Activated naive CD8-positive, alpha-beta T cell treated with anti-CD3 and anti-CD28 coated beads, Interleukin-2, amount 50 U/mL, for 24 hours (primary cell): ENCODE data around the gene MEGF10.
"Not testable (repeated sequence)": the region's sequence is repeated elsewhere in the genome, so short reads cannot be mapped to it uniquely, and the experiment has no call there.

Source experiments
- ATAC-seq: fragments of 150-1000 bp; cut with Tn5 transposase; one replicate; pipeline ENCODE4 v1.10.0; 2021
- DNase-seq: peaks from one replicate; pipeline ENCODE4 v3.0.0; 2021
- H3K27ac Mint-ChIP-seq: one replicate; pipeline ENCODE4 v1.8.0; 2021; ENCODE audit warnings: mild to moderate bottlenecking, mixed read lengths
- H3K27me3 Mint-ChIP-seq: one replicate; pipeline ENCODE4 v1.8.0; 2021; ENCODE audit warnings: mixed read lengths
- H3K36me3 Mint-ChIP-seq: one replicate; pipeline ENCODE4 v1.8.0; 2021; ENCODE audit warnings: low read depth, mixed read lengths
- H3K4me1 Mint-ChIP-seq: one replicate; pipeline ENCODE4 v1.8.0; 2021; ENCODE audit warnings: mixed read lengths
- H3K4me3 Mint-ChIP-seq: one replicate; pipeline ENCODE4 v1.8.0; 2021; ENCODE audit warnings: mild to moderate bottlenecking, moderate library complexity, mixed read lengths
- H3K9me3 Mint-ChIP-seq: one replicate; pipeline ENCODE4 v1.8.0; 2021; ENCODE audit warnings: mixed read lengths

MEGF10 gene

GRCh38 chr5:127292030-127292735, 1.6 kb downstream of the MEGF10 start:
- DNase-seq (no peak), ATAC-seq (no peak)
- no peak overlapping the region for H3K27ac Mint-ChIP-seq
- H3K27me3 Mint-ChIP-seq = peaks cover 56% of the 10 kb centered on the region
- H3K4me1 Mint-ChIP-seq = peaks cover 5% of the 10 kb centered on the region
- H3K36me3 Mint-ChIP-seq = no peaks in the 10 kb centered on the region
- H3K4me3 Mint-ChIP-seq = no peak overlapping the region
- H3K9me3 Mint-ChIP-seq = peaks cover 5% of the 10 kb centered on the region

- Mint-ChIP-seq H3K4me1 (peaks cover 5% of the 10 kb centered on the region), H3K4me3 (no peak overlapping the region), H3K9me3 (peaks cover 5% of the 10 kb centered on the region), H3K27ac (no peak overlapping the region), H3K27me3 (peaks cover 60% of the 10 kb centered on the region), H3K36me3 (no peaks in the 10 kb centered on the region)
- DNase-seq = no peak
- ATAC-seq = no peak
These were observed 2.8 kb downstream of the MEGF10 start for GRCh38 chr5:127293373-127293772.

GRCh38 chr5:127294829-127295228, 4.2 kb downstream of the MEGF10 start:
- H3K27me3 Mint-ChIP-seq = peaks cover 46% of the 10 kb centered on the region

GRCh38 chr5:127295454-127295853, 4.9 kb downstream of the MEGF10 start:
- ATAC-seq (no peak), DNase-seq (no peak)
- H3K36me3 Mint-ChIP-seq = no peaks in the 10 kb centered on the region
- H3K27me3 Mint-ChIP-seq = peaks cover 40% of the 10 kb centered on the region
- no peak overlapping the region for H3K27ac Mint-ChIP-seq
- H3K4me3 Mint-ChIP-seq = no peak overlapping the region
- peaks cover 2% of the 10 kb centered on the region for H3K4me1 Mint-ChIP-seq
- no peaks in the 10 kb centered on the region for H3K9me3 Mint-ChIP-seq

More at GRCh38 chr5:127294829-127295228, 4.2 kb downstream of the MEGF10 start:
- H3K9me3 Mint-ChIP-seq = no peaks in the 10 kb centered on the region
- H3K27ac Mint-ChIP-seq = no peak overlapping the region
- DNase-seq = no peak
- H3K4me3 Mint-ChIP-seq = no peak overlapping the region
- no peak for ATAC-seq
- H3K4me1 Mint-ChIP-seq = peaks cover 5% of the 10 kb centered on the region
- H3K36me3 Mint-ChIP-seq = no peaks in the 10 kb centered on the region

- no peak for ATAC-seq
- H3K4me3 Mint-ChIP-seq = no peak overlapping the region
- H3K27me3 Mint-ChIP-seq = peaks cover 32% of the 10 kb centered on the region
- H3K9me3 Mint-ChIP-seq = no peaks in the 10 kb centered on the region
- H3K27ac Mint-ChIP-seq = no peak overlapping the region
- no peak for DNase-seq
- H3K36me3 Mint-ChIP-seq = no peaks in the 10 kb centered on the region
- H3K4me1 Mint-ChIP-seq = peaks cover 2% of the 10 kb centered on the region
These were observed 5.7 kb downstream of the MEGF10 start for GRCh38 chr5:127296321-127296720.

GRCh38 chr5:127296894-127297293, 6.3 kb downstream of the MEGF10 start:
- not testable (repeated sequence) for DNase-seq, H3K4me3 Mint-ChIP-seq, H3K4me1 Mint-ChIP-seq, H3K27ac Mint-ChIP-seq, ATAC-seq, H3K36me3 Mint-ChIP-seq, H3K9me3 Mint-ChIP-seq
- peaks cover 27% of the 10 kb centered on the region for H3K27me3 Mint-ChIP-seq

- Mint-ChIP-seq H3K36me3 (no peaks in the 10 kb centered on the region), H3K4me1 (peaks cover 2% of the 10 kb centered on the region), H3K27me3 (peaks cover 21% of the 10 kb centered on the region), H3K4me3 (no peak overlapping the region), H3K27ac (no peak overlapping the region), H3K9me3 (no peaks in the 10 kb centered on the region)
- ATAC-seq (no peak), DNase-seq (no peak)
These were observed 6.9 kb downstream of the MEGF10 start for GRCh38 chr5:127297348-127298035.

- Mint-ChIP-seq H3K27me3 (peaks cover 20% of the 10 kb centered on the region), H3K27ac (no peak overlapping the region), H3K4me1 (peaks cover 2% of the 10 kb centered on the region), H3K9me3 (no peaks in the 10 kb centered on the region), H3K36me3 (no peaks in the 10 kb centered on the region), H3K4me3 (no peak overlapping the region)
- DNase-seq (no peak), ATAC-seq (no peak)
These were observed 7.4 kb downstream of the MEGF10 start for GRCh38 chr5:127298036-127298429.

- ATAC-seq (no peak), DNase-seq (no peak)
- H3K27ac Mint-ChIP-seq = no peak overlapping the region
These were observed 8.1 kb downstream of the MEGF10 start for GRCh38 chr5:127298656-127299055.

GRCh38 chr5:127299678-127300077, 9.1 kb downstream of the MEGF10 start:
- no peak overlapping the region for H3K27ac Mint-ChIP-seq
- no peak for ATAC-seq
- no peak overlapping the region for H3K4me3 Mint-ChIP-seq
- H3K4me1 Mint-ChIP-seq = peaks cover 2% of the 10 kb centered on the region
- DNase-seq = no peak
- H3K27me3 Mint-ChIP-seq = peaks cover 10% of the 10 kb centered on the region
- H3K36me3 Mint-ChIP-seq = no peaks in the 10 kb centered on the region
- no peaks in the 10 kb centered on the region for H3K9me3 Mint-ChIP-seq

More at GRCh38 chr5:127298656-127299055, 8.1 kb downstream of the MEGF10 start:
- Mint-ChIP-seq H3K9me3 (no peaks in the 10 kb centered on the region), H3K27me3 (peaks cover 14% of the 10 kb centered on the region), H3K4me3 (no peak overlapping the region), H3K4me1 (peaks cover 2% of the 10 kb centered on the region), H3K36me3 (no peaks in the 10 kb centered on the region)

- no peak for ATAC-seq
- no peak for DNase-seq
- Mint-ChIP-seq H3K4me1 (no peaks in the 10 kb centered on the region), H3K27ac (no peak overlapping the region), H3K9me3 (no peaks in the 10 kb centered on the region), H3K4me3 (no peak overlapping the region), H3K27me3 (peaks cover 5% of the 10 kb centered on the region), H3K36me3 (no peaks in the 10 kb centered on the region)
These were observed 11.9 kb downstream of the MEGF10 start for GRCh38 chr5:127302509-127302908.

- Mint-ChIP-seq H3K4me3 (no peak overlapping the region), H3K27me3 (peaks cover under 1% of the 10 kb centered on the region), H3K36me3 (no peaks in the 10 kb centered on the region), H3K4me1 (no peaks in the 10 kb centered on the region), H3K27ac (no peak overlapping the region), H3K9me3 (no peaks in the 10 kb centered on the region)
- no peak for DNase-seq
- ATAC-seq = no peak
These were observed 12.8 kb downstream of the MEGF10 start for GRCh38 chr5:127303404-127303803.

- no peaks in the 10 kb centered on the region for H3K36me3 Mint-ChIP-seq
- ATAC-seq = no peak
- no peak for DNase-seq
- H3K9me3 Mint-ChIP-seq = no peaks in the 10 kb centered on the region
- H3K27me3 Mint-ChIP-seq = no peaks in the 10 kb centered on the region
- no peak overlapping the region for H3K27ac Mint-ChIP-seq
- no peak overlapping the region for H3K4me3 Mint-ChIP-seq
- H3K4me1 Mint-ChIP-seq = no peaks in the 10 kb centered on the region
These were observed 14.9 kb downstream of the MEGF10 start for GRCh38 chr5:127305493-127305892.

- H3K4me1 Mint-ChIP-seq = no peaks in the 10 kb centered on the region
- DNase-seq = no peak
- H3K27ac Mint-ChIP-seq = no peak overlapping the region
- H3K4me3 Mint-ChIP-seq = no peak overlapping the region
- H3K27me3 Mint-ChIP-seq = no peaks in the 10 kb centered on the region
- no peaks in the 10 kb centered on the region for H3K36me3 Mint-ChIP-seq
- H3K9me3 Mint-ChIP-seq = no peaks in the 10 kb centered on the region
- no peak for ATAC-seq
These were observed 15.4 kb downstream of the MEGF10 start for GRCh38 chr5:127306036-127306435.

- no peak overlapping the region for H3K27ac Mint-ChIP-seq
- ATAC-seq (no peak), DNase-seq (no peak)
- no peaks in the 10 kb centered on the region for H3K36me3 Mint-ChIP-seq
- H3K9me3 Mint-ChIP-seq = no peaks in the 10 kb centered on the region
- H3K4me3 Mint-ChIP-seq = no peak overlapping the region
- H3K27me3 Mint-ChIP-seq = no peaks in the 10 kb centered on the region
- H3K4me1 Mint-ChIP-seq = no peaks in the 10 kb centered on the region
These were observed 16.1 kb downstream of the MEGF10 start for GRCh38 chr5:127306647-127307046.
